HG03103 (cell line): ENCODE data around the gene WDR5.

Source experiments
- ATAC-seq: cut with Tn5 transposase; IDR thresholded peaks from one replicate; pipeline ENCODE4 v1.9.1; 2021; ENCODE audit warnings: low read depth; ENCODE audit not compliant: unreplicated experiment

WDR5 gene

GRCh38 chr9:134204991-134205578 lies 69.2 kb downstream of the WDR5 start:
- ATAC-seq: no peak

GRCh38 chr9:134205672-134206310 lies 69.9 kb downstream of the WDR5 start:
- ATAC-seq: no peak

GRCh38 chr9:134206311-134207300 lies 70.7 kb downstream of the WDR5 start:
- ATAC-seq: no peak

- no peak for ATAC-seq
Measured at GRCh38 chr9:134208310-134208841, 72.5 kb downstream of the WDR5 start.

- no peak for ATAC-seq
Measured at GRCh38 chr9:134208981-134209725, 73.3 kb downstream of the WDR5 start.
